ENCODE data around the gene COG5.
A peak's percentile ranks its signal among the peaks of the same experiment; 100 is the strongest.

Gene COG5

GRCh38 chr7:107386548-107387102 is 177.1 kb downstream of the COG5 start:
- H3K9me3 Mint-ChIP-seq = no peaks in the 10 kb centered on the region
- no peaks in the 10 kb centered on the region for H3K36me3 Mint-ChIP-seq
- peaks cover 14% of the 10 kb centered on the region for H3K4me1 Mint-ChIP-seq
- H3K4me3 Mint-ChIP-seq = no peak overlapping the region
- H3K27ac Mint-ChIP-seq = peak overlapping the region; percentile 50
- DNase-seq (ENCODE audit: low spot score in 2 of 2) (no peak), ATAC-seq (no peak)

- no peak overlapping the region for H3K4me3 Mint-ChIP-seq
- DNase-seq (ENCODE audit: low spot score in 2 of 2) (no peak), ATAC-seq (no peak)
- H3K36me3 Mint-ChIP-seq = no peaks in the 10 kb centered on the region
- H3K4me1 Mint-ChIP-seq = peaks cover 20% of the 10 kb centered on the region
- peak overlapping the region; percentile 34 for H3K27ac Mint-ChIP-seq
- no peaks in the 10 kb centered on the region for H3K9me3 Mint-ChIP-seq
These were observed 179.7 kb downstream of the COG5 start for GRCh38 chr7:107384025-107384424.

GRCh38 chr7:107383203-107383602 is 180.5 kb downstream of the COG5 start:
- ATAC-seq (no peak), DNase-seq (ENCODE audit: low spot score in 2 of 2) (no peak)
- Mint-ChIP-seq H3K4me1 (peaks cover 25% of the 10 kb centered on the region), H3K4me3 (no peak overlapping the region), H3K27ac (no peak overlapping the region), H3K9me3 (no peaks in the 10 kb centered on the region), H3K36me3 (no peaks in the 10 kb centered on the region)

GRCh38 chr7:107381453-107381852 is 182.3 kb downstream of the COG5 start:
- H3K27ac Mint-ChIP-seq = no peak overlapping the region
- DNase-seq (ENCODE audit: low spot score in 2 of 2) (no peak), ATAC-seq (no peak)
- H3K4me1 Mint-ChIP-seq = peaks cover 20% of the 10 kb centered on the region
- H3K4me3 Mint-ChIP-seq = no peak overlapping the region
- H3K36me3 Mint-ChIP-seq = no peaks in the 10 kb centered on the region
- H3K9me3 Mint-ChIP-seq = no peaks in the 10 kb centered on the region

- Mint-ChIP-seq H3K27ac (no peak overlapping the region), H3K36me3 (peaks cover 12% of the 10 kb centered on the region), H3K4me1 (peaks cover 7% of the 10 kb centered on the region), H3K4me3 (no peak overlapping the region), H3K9me3 (no peaks in the 10 kb centered on the region)
- DNase-seq (ENCODE audit: low spot score in 2 of 2) (no peak), ATAC-seq (no peak)
These were observed 190.4 kb downstream of the COG5 start for GRCh38 chr7:107373354-107373753.

GRCh38 chr7:107372298-107372697 is 191.4 kb downstream of the COG5 start:
- Mint-ChIP-seq H3K36me3 (peaks cover 12% of the 10 kb centered on the region), H3K4me3 (no peak overlapping the region), H3K9me3 (no peaks in the 10 kb centered on the region), H3K27ac (no peak overlapping the region), H3K4me1 (no peaks in the 10 kb centered on the region)
- DNase-seq (ENCODE audit: low spot score in 2 of 2) = no peak
- no peak for ATAC-seq

GRCh38 chr7:107370816-107371215 is 192.9 kb downstream of the COG5 start:
- no peak overlapping the region for H3K4me3 Mint-ChIP-seq
- ATAC-seq (no peak), DNase-seq (ENCODE audit: low spot score in 2 of 2) (no peak)
- H3K27ac Mint-ChIP-seq = no peak overlapping the region
- no peaks in the 10 kb centered on the region for H3K4me1 Mint-ChIP-seq
- H3K36me3 Mint-ChIP-seq = peaks cover 12% of the 10 kb centered on the region
- no peaks in the 10 kb centered on the region for H3K9me3 Mint-ChIP-seq

- Mint-ChIP-seq H3K27ac (peak overlapping the region; percentile 63), H3K36me3 (peaks cover 38% of the 10 kb centered on the region), H3K9me3 (no peaks in the 10 kb centered on the region), H3K4me3 (no peak overlapping the region), H3K4me1 (no peaks in the 10 kb centered on the region)
- DNase-seq (ENCODE audit: low spot score in 2 of 2) (no peak), ATAC-seq (no peak)
These were observed 198.9 kb downstream of the COG5 start for GRCh38 chr7:107364787-107365186.

- DNase-seq (ENCODE audit: low spot score in 2 of 2) (no peak), ATAC-seq (no peak)
- H3K9me3 Mint-ChIP-seq = no peaks in the 10 kb centered on the region
- H3K4me3 Mint-ChIP-seq = no peak overlapping the region
- peaks cover 38% of the 10 kb centered on the region for H3K36me3 Mint-ChIP-seq
- no peak overlapping the region for H3K27ac Mint-ChIP-seq
- no peaks in the 10 kb centered on the region for H3K4me1 Mint-ChIP-seq
These were observed 204.0 kb downstream of the COG5 start for GRCh38 chr7:107359520-107360316.

- H3K9me3 Mint-ChIP-seq = no peaks in the 10 kb centered on the region
- H3K27ac Mint-ChIP-seq = no peak overlapping the region
- peaks cover 7% of the 10 kb centered on the region for H3K36me3 Mint-ChIP-seq
- no peak for DNase-seq (ENCODE audit: low spot score in 2 of 2)
- ATAC-seq = no peak
- no peak overlapping the region for H3K4me3 Mint-ChIP-seq
- no peaks in the 10 kb centered on the region for H3K4me1 Mint-ChIP-seq
These were observed 208.1 kb downstream of the COG5 start for GRCh38 chr7:107355616-107356015.

GRCh38 chr7:107354640-107355039 is 209.1 kb downstream of the COG5 start:
- Mint-ChIP-seq H3K36me3 (no peaks in the 10 kb centered on the region), H3K4me3 (no peak overlapping the region)

GRCh38 chr7:107353701-107354100 is 210.0 kb downstream of the COG5 start:
- H3K9me3 Mint-ChIP-seq = no peaks in the 10 kb centered on the region
- no peaks in the 10 kb centered on the region for H3K36me3 Mint-ChIP-seq
- no peak for ATAC-seq

More at GRCh38 chr7:107354640-107355039, 209.1 kb downstream of the COG5 start:
- DNase-seq (ENCODE audit: low spot score in 2 of 2) = no peak
- Mint-ChIP-seq H3K4me1 (no peaks in the 10 kb centered on the region), H3K27ac (no peak overlapping the region), H3K9me3 (no peaks in the 10 kb centered on the region)
- no peak for ATAC-seq

GRCh38 chr7:107345898-107346297 is 217.8 kb downstream of the COG5 start:
- DNase-seq (ENCODE audit: low spot score in 2 of 2) (no peak), ATAC-seq (no peak)
- Mint-ChIP-seq H3K27ac (no peak overlapping the region), H3K4me1 (peaks cover 5% of the 10 kb centered on the region), H3K9me3 (no peaks in the 10 kb centered on the region), H3K36me3 (no peaks in the 10 kb centered on the region), H3K4me3 (no peak overlapping the region)

More at GRCh38 chr7:107353701-107354100, 210.0 kb downstream of the COG5 start:
- no peak overlapping the region for H3K27ac Mint-ChIP-seq
- no peak overlapping the region for H3K4me3 Mint-ChIP-seq
- DNase-seq (ENCODE audit: low spot score in 2 of 2) = no peak
- H3K4me1 Mint-ChIP-seq = no peaks in the 10 kb centered on the region

GRCh38 chr7:107344799-107345198 is 218.9 kb downstream of the COG5 start:
- H3K27ac Mint-ChIP-seq = no peak overlapping the region
- H3K9me3 Mint-ChIP-seq = no peaks in the 10 kb centered on the region
- peaks cover 5% of the 10 kb centered on the region for H3K4me1 Mint-ChIP-seq
- no peak overlapping the region for H3K4me3 Mint-ChIP-seq
- peak; percentile 58 for ATAC-seq
- DNase-seq (ENCODE audit: low spot score in 2 of 2) = no peak
- no peaks in the 10 kb centered on the region for H3K36me3 Mint-ChIP-seq

GRCh38 chr7:107344286-107344685 is 219.4 kb downstream of the COG5 start:
- Mint-ChIP-seq H3K4me1 (peaks cover 5% of the 10 kb centered on the region), H3K27ac (no peak overlapping the region), H3K36me3 (no peaks in the 10 kb centered on the region), H3K4me3 (no peak overlapping the region), H3K9me3 (no peaks in the 10 kb centered on the region)
- ATAC-seq = no peak
- DNase-seq (ENCODE audit: low spot score in 2 of 2) = no peak

GRCh38 chr7:107338080-107338479 is 225.6 kb downstream of the COG5 start:
- H3K27ac Mint-ChIP-seq = no peak overlapping the region
- no peaks in the 10 kb centered on the region for H3K36me3 Mint-ChIP-seq
- no peak overlapping the region for H3K4me3 Mint-ChIP-seq
- peaks cover 3% of the 10 kb centered on the region for H3K9me3 Mint-ChIP-seq
- H3K4me1 Mint-ChIP-seq = no peaks in the 10 kb centered on the region
- DNase-seq (ENCODE audit: low spot score in 2 of 2) (no peak), ATAC-seq (no peak)
